Thymus (tissue), 11 donors: ENCODE results near the gene KREMEN2. TPM values are rescaled to one million over a fixed set of nuclear protein-coding genes. Genes with fewer than 3 reads are reported as not detected.

ENCODE experiments used
- DNase-seq, 9 donors: peaks; one replicate each; pipeline ENCODE4 v3.0.0-alpha.2; 2013; ENCODE audit warnings: low spot score in 9 of 9, low read depth in 6 of 9, missing footprints in 1 of 9
- H3K27ac ChIP-seq, 2 donors: one replicate each; pipeline ENCODE4 v1.5.1; 2013; ENCODE audit warnings: control low read depth in 1 of 2, low read depth in 1 of 2, low read length in 1 of 2, mild to moderate bottlenecking in 1 of 2, moderate library complexity in 1 of 2
- H3K27me3 ChIP-seq, 2 donors: one replicate each; pipeline ENCODE4 v1.5.1; 2013; ENCODE audit warnings: low read length in 1 of 2; ENCODE audit not compliant: control insufficient read depth in 2 of 2, insufficient read depth in 1 of 2
- H3K36me3 ChIP-seq, 2 donors: one replicate each; pipeline ENCODE4 v1.5.1; 2013; ENCODE audit warnings: low read length in 1 of 2, mild to moderate bottlenecking in 1 of 2, moderate library complexity in 1 of 2; ENCODE audit not compliant: control insufficient read depth in 2 of 2, insufficient read depth in 2 of 2
- H3K4me1 ChIP-seq, 2 donors: one replicate each; pipeline ENCODE4 v1.5.1; 2013; ENCODE audit warnings: low read length in 2 of 2; ENCODE audit not compliant: control insufficient read depth in 2 of 2, insufficient read depth in 2 of 2
- H3K4me3 ChIP-seq, 2 donors: one replicate each; pipeline ENCODE4 v1.5.1; 2013; ENCODE audit warnings: low read length in 2 of 2, control low read depth in 1 of 2, mild to moderate bottlenecking in 1 of 2
- H3K9me3 ChIP-seq, 2 donors: one replicate each; pipeline ENCODE4 v1.5.1; 2013; ENCODE audit warnings: low read length in 1 of 2, mild to moderate bottlenecking in 1 of 2; ENCODE audit not compliant: control insufficient read depth in 2 of 2, insufficient read depth in 1 of 2
- WGBS: extraction: QIAGEN DNeasy Blood & Tissue Kit; methylation state at CpG from one replicate; pipeline ENCODE4 v1.1.7; 2013; 5-methylcytosine and 5-hydroxymethylcytosine counted together
- polyA plus RNA-seq: library from polyadenylated mRNA; stranded (reverse); fragments of 200-250 nt; gene quantifications from one replicate; pipeline ENCODE4 v1.2.3, GENCODE V29; 2013
- total RNA-seq: library from RNA; stranded (reverse); fragments of 120-200 nt; gene quantifications from one replicate; pipeline ENCODE4 v1.2.4, GENCODE V29; 2013
- donor health status: healthy.

The KREMEN2 gene
- total and polyA plus RNA-seq, 2 donors: 3.1 to 18.2 TPM

DNA sequence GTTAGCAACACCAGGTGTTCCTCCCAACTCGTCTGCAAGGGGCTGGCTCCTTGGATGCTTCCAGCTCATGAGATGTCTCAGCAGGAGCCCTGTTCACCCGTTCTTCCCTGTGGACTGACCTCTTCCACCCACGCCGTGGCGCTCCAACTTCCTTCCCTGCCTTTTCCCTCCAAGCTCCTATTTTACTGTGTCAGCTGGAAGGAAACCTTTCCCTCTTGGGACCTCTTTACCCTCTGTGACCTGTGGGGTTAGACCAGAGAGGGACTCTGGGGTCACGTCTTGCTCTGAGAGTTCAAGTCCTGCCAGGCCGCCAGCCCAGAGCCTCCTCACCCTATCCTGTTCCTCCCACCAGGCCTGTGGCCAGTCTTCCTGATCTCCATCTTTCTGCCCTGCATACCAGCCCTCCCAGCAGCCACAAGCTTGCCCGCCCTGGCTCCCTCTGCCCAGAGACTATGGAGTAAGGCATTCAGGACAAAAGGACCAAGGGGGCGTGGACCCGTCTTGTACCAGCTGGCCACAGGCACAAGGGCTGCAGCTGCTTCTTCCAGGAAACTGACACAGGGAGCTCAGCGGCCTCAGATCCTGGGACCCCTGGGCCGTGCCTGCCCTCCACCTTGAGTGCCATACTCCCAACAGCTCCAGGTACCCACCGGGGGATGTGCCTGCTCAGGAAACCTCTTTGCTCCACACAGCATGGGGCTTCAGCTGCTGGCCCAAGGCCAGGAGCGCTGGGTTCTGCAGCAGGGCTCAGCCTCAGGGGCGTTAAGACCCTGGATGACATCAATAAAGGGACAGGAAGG, 8.1 kb downstream of the KREMEN2 start:
- peaks cover 21 to 24% of the 10 kb centered on the region in 2 donors for H3K4me1 ChIP-seq
- peaks cover 0 to 19% of the 10 kb centered on the region in 2 donors for H3K9me3 ChIP-seq
- WGBS: 93% methylated on average over 15 of the region's 15 CpGs
- H3K36me3 ChIP-seq: peaks cover 48 to 60% of the 10 kb centered on the region in 2 donors
- no peak overlapping the region for H3K27ac ChIP-seq
- H3K27me3 ChIP-seq: peaks cover 17 to 18% of the 10 kb centered on the region in 2 donors
- no peak for DNase-seq
- H3K4me3 ChIP-seq: no peak overlapping the region

DNA sequence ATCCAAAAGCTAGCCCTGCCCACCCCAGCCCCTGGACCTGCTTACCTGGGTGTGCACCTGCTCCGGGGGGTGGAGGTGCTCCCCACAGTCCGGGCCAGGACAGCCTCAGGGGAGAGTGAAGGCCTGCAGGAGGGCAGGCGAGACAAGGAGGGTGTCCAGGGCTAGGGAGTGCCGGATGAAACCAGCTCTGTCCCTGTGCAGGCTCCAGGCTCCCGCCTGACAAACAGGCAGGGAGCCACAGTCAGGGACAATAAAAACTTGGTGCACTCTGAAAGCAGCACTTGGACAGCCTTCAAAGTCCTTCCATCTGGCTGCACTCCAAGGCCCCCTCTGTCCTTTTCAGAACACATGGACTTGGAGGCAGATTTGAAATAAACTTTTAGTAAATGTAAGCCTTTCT, 9.0 kb downstream of the KREMEN2 start:
- Histone ChIP-seq H3K27ac (no peak overlapping the region), H3K27me3 (peaks cover 8 to 9% of the 10 kb centered on the region in 2 donors), H3K4me3 (no peak overlapping the region), H3K4me1 (peaks cover 17 to 23% of the 10 kb centered on the region in 2 donors), H3K36me3 (peaks cover 53 to 69% of the 10 kb centered on the region in 2 donors), H3K9me3 (peaks cover 0 to 16% of the 10 kb centered on the region in 2 donors)
- DNase-seq: no peak
- WGBS: 97% methylated on average over 5 of the region's 5 CpGs

DNA sequence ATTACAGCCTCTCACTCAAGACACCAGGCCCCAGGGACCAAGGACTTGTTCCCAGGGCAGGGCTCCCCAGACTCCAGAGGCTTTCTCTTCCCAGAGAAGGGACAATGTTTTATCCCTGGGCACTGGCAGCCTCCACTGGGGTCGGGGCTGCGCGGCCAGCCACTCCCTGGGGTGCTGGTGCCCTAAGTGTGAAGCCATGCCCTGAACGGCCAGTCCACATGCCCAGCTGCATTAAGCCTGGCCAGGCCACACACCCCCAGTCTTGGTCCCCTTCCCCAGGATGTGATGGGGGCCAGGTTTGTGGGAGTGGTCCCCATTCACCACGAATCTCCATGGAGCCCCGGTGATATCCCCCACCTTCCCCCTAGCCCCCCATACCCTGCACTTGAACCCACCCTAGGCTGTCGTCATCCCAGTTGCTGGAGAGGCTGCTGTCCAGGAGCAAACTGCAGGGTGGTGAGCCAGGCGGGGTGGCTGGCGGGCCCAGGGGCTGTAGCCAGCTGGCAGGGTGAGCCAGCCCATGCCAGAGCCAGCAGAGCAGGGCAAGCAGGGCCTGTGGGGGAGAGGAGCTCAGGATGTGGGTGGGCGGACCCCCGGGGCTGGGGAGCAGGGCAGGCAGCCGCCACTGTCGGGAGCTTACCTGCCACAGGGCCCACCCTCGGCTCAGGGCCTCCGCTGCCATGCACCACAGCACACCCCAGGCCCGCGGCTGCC, 9.7 kb downstream of the KREMEN2 start:
- whole genome bisulfite sequencing: 97% methylated on average over 17 of the region's 17 CpGs
- Histone ChIP-seq H3K4me1 (peaks cover 11 to 19% of the 10 kb centered on the region in 2 donors), H3K27me3 (peaks cover 1 to 3% of the 10 kb centered on the region in 2 donors), H3K4me3 (no peak overlapping the region), H3K27ac (no peak overlapping the region), H3K36me3 (peaks cover 53 to 71% of the 10 kb centered on the region in 2 donors), H3K9me3 (peaks cover 0 to 10% of the 10 kb centered on the region in 2 donors)
- no peak for DNase-seq

DNA sequence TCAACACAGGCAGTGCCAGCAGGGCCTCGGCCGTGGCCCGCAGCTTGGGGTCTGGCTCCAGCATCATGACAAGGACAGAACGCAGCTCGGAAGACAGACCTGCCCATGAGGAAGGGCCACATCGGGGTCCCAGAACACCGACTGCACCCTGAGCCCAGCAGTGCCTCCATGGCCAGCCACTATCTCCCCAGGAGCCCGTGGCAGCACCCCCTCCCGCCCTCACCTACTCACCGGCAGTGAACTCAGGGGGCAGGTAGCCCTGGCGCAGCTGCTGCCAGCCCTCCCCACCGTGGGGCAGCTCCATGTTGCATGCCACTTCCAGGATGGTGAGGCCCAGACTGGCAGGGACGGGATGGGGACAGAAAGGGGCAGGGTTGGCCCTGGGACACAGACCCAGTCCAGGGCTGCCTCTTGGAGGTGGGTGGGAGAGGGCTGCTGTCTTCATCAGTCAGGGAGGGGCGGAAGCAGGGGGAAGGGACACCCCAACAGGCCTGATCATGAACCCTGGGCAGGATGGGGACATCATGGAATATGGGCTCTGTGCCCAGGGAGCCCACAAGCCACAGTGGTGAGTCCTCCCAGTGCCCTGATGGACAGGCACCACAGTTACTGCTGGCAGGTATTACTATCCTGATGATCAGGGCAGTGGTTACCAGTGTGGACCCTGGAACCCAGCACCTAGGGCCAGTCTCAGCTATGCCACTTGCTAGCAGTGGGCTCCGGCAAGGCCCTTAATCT, 10.4 kb downstream of the KREMEN2 start:
- no peak for DNase-seq
- WGBS: 98% methylated on average over 15 of the region's 15 CpGs
- no peak overlapping the region for H3K4me3 ChIP-seq

DNA sequence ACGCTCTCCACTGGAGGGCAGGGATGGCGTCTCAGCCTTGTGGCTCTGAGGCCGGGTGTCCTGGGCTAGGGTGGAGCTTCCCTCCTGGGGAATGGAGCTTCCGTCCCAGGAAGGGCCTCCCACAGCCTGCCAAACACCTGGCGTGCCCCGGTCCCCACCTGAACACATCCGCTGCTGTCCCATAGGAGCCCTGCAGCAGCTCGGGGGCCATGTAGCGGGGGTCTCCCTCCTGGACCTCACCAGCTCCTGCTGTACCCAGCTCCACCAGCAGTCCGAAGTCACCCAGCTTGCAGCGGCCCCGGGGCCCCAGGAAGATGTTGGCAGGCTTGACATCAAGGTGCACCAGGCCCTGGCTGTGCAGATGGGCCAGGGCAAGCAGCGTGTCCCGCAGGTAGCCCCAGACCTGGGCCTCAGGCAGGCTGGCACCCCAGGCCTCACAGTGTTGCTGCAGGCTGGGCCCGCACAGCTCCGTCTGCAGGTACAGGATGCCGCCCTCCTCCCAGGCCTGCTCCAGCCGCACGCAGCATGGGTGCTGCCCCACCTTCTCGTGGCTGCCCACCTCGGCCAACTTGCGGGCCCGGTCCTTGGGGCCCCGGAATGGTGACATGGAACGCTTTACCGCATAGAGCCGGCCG, 11.2 kb downstream of the KREMEN2 start:
- H3K27me3 ChIP-seq: no peaks in the 10 kb centered on the region
- H3K4me3 ChIP-seq: no peak overlapping the region
- no peak overlapping the region for H3K27ac ChIP-seq
- DNase-seq: no peak
- WGBS: 98% methylated on average over 28 of the region's 28 CpGs
- peaks cover 53 to 71% of the 10 kb centered on the region in 2 donors for H3K36me3 ChIP-seq
- H3K9me3 ChIP-seq: peaks cover 0 to 9% of the 10 kb centered on the region in 2 donors
- H3K4me1 ChIP-seq: peaks cover 11 to 24% of the 10 kb centered on the region in 2 donors

More for the DNA sequence above, 10.4 kb downstream of the KREMEN2 start:
- peaks cover 0 to 9% of the 10 kb centered on the region in 2 donors for H3K9me3 ChIP-seq
- peaks cover 53 to 71% of the 10 kb centered on the region in 2 donors for H3K36me3 ChIP-seq
- H3K4me1 ChIP-seq: peaks cover 12 to 21% of the 10 kb centered on the region in 2 donors
- H3K27me3 ChIP-seq: no peaks in the 10 kb centered on the region
- no peak overlapping the region for H3K27ac ChIP-seq

DNA sequence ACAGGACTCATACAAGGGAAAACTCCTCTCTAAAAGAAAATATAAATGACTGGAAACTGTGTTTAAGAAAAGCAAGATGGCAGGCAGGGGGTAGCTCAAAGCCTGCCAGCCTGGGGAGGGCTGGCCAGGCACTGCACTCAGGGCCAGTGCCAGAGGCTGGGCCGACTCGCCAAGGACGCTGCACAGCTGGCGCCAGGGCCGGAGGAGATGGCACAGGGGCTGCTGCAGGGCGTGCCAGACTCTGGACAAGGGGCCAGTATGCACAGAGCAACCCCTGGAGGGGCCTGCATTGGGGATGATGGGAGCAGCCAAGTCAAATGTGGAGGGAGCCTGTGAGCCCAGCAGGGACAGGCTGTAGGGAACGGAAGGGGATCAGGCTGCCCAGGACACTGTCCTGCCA, 12.1 kb downstream of the KREMEN2 start:
- no peak overlapping the region for H3K4me3 ChIP-seq
- 98% methylated on average over 7 of the region's 7 CpGs for WGBS
- peaks cover 0 to 9% of the 10 kb centered on the region in 2 donors for H3K9me3 ChIP-seq
- no peak overlapping the region for H3K27ac ChIP-seq
- peaks cover 53 to 67% of the 10 kb centered on the region in 2 donors for H3K36me3 ChIP-seq
- no peak for DNase-seq
- H3K27me3 ChIP-seq: no peaks in the 10 kb centered on the region
- H3K4me1 ChIP-seq: peaks cover 7 to 21% of the 10 kb centered on the region in 2 donors

DNA sequence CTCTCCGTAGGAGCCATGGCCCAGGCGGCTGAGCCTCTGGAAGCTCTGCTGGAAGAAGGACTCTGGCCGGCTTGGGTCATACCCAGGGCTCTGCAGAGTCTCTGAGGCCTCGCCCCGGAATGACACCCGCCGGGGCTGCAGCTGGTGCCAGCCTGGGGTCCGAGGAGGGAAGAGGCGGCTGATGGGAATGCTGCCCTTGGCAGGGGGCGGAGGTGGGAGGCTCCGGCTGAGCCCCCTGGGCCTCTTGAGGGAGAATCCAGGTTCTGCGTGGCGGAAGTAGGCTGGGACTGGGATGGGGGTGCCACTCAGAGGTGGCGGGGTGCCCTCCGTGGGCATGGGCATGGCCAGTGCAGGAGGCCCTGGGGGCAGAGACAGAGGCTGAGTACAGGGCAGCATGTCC, 12.6 kb downstream of the KREMEN2 start:
- peaks cover 53 to 63% of the 10 kb centered on the region in 2 donors for H3K36me3 ChIP-seq
- DNase-seq: no peak
- H3K27ac ChIP-seq: no peak overlapping the region
- H3K27me3 ChIP-seq: peaks cover 0 to 2% of the 10 kb centered on the region in 2 donors
- H3K4me1 ChIP-seq: peaks cover 7 to 26% of the 10 kb centered on the region in 2 donors
- WGBS: 98% methylated on average over 15 of the region's 15 CpGs
- H3K4me3 ChIP-seq: no peak overlapping the region
- H3K9me3 ChIP-seq: peaks cover 0 to 9% of the 10 kb centered on the region in 2 donors

DNA sequence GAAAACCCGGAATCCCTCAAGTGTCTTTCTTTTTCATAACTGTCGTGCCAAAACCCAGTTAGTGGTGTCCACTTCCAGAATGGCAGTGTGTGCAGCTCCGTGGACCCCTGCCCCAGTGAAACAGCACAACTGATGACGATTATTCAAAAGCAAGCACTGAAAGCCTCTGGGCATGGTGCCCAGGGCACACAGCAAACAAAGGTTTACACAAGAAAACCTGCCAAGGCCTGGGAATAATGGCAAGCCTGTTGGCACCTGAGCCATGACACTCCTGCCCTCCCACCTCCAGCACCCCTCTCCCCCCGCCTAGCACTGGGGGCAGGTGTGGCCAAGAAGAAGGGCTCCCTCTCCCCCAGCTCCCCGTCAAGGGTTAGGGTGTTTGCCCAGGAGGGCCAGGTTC, 13.4 kb downstream of the KREMEN2 start:
- no peak overlapping the region for H3K4me3 ChIP-seq
- H3K9me3 ChIP-seq: peaks cover 0 to 9% of the 10 kb centered on the region in 2 donors
- no peak overlapping the region for H3K27ac ChIP-seq
- peaks cover 7 to 28% of the 10 kb centered on the region in 2 donors for H3K4me1 ChIP-seq
- WGBS: 97% methylated on average over 6 of the region's 6 CpGs
- peaks cover 50 to 56% of the 10 kb centered on the region in 2 donors for H3K36me3 ChIP-seq
- no peak for DNase-seq
- H3K27me3 ChIP-seq: peaks cover 0 to 4% of the 10 kb centered on the region in 2 donors
